Testis (tissue), 2 donors: ENCODE measurements around the gene SLC30A10.

ENCODE experiments used
- POLR2A ChIP-seq: fragments of 450-650 bp; IDR thresholded peaks from one replicate; pipeline ENCODE4 v1.6.1; 2017; ENCODE audit warnings: antibody characterized with exemption, mild to moderate bottlenecking, moderate library complexity
- TF ChIP-seq, protein P1 (sequence below), 3 experiments: fragments of 450-650 bp in 2 of 3; fragments of 200-600 bp in 1 of 3; sonication (generic) in 1 of 3; IDR thresholded peaks; one replicate each; pipeline ENCODE4 v1.5.1; 2016 to 2019; ENCODE audit warnings: antibody characterized with exemption in 3 of 3, mild to moderate bottlenecking in 2 of 3, moderate library complexity in 1 of 3

GRCh38 chr1:219954736-219955421 is 26.5 kb upstream of the SLC30A10 start:
- TF ChIP-seq, protein P1, sequence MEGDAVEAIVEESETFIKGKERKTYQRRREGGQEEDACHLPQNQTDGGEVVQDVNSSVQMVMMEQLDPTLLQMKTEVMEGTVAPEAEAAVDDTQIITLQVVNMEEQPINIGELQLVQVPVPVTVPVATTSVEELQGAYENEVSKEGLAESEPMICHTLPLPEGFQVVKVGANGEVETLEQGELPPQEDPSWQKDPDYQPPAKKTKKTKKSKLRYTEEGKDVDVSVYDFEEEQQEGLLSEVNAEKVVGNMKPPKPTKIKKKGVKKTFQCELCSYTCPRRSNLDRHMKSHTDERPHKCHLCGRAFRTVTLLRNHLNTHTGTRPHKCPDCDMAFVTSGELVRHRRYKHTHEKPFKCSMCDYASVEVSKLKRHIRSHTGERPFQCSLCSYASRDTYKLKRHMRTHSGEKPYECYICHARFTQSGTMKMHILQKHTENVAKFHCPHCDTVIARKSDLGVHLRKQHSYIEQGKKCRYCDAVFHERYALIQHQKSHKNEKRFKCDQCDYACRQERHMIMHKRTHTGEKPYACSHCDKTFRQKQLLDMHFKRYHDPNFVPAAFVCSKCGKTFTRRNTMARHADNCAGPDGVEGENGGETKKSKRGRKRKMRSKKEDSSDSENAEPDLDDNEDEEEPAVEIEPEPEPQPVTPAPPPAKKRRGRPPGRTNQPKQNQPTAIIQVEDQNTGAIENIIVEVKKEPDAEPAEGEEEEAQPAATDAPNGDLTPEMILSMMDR (IDR thresholded peaks at IDR 0.05), result no peak
- no peak for TF ChIP-seq POLR2A
